HCT116 (cell line): ENCODE results near the gene TOX2. TPM values are rescaled to one million over a fixed set of nuclear protein-coding genes. Genes with fewer than 3 reads are reported as not detected.

Experiments
- ATAC-seq: fragments of 200-7000 bp; cut with Tn5 transposase; 2 replicates; pipeline ENCODE4 v1.9.1; 2020; ENCODE audit warnings: mild to moderate bottlenecking, moderate library complexity
- BruUV-seq: library from RNA; stranded (reverse); fragments of 400-500 nt; replicated peaks from 2 replicates; lab custom pipeline; 2021; lab: Mats Ljungman, UMichigan
- CTCF ChIA-PET: fragments of 300-600 bp; sonication (Branson Sonifier 250); formaldehyde crosslinking; loops from one replicate; lab custom pipeline; 2021; ENCODE audit warnings: antibody characterized with exemption; lab: Charles Lee
- POLR2A ChIA-PET: fragments of 300-600, 350-600 bp; sonication (Branson Sonifier 250); formaldehyde crosslinking; loops from one replicate; lab custom pipeline; 2021; ENCODE audit warnings: antibody characterized with exemption; lab: Charles Lee
- RAD21 ChIA-PET, 2 experiments: fragments of 300-600 bp; sonication (Branson Sonifier 250); formaldehyde crosslinking; loops; one replicate each; lab custom pipeline; 2023; ENCODE audit warnings: low total read pairs in 2 of 2; ENCODE audit not compliant: uncharacterized antibody in 2 of 2, unreplicated experiment in 2 of 2, low non-redundant PET in 1 of 2; lab: Charles Lee
- DNase-seq: peaks from one replicate; pipeline ENCODE4 v3.0.0-alpha.2; 2010; ENCODE audit warnings: low read depth, low spot score
- H2AFZ ChIP-seq: fragments of 200-600 bp; shearing (Covaris generic), sonication (generic); 2 replicates; pipeline ENCODE4 v1.6.1; 2017; ENCODE audit warnings: low read depth, mixed run types, mixed read lengths, antibody characterized with exemption, low read length; ENCODE audit not compliant: poor library complexity, severe bottlenecking
- H3K27ac ChIP-seq: 2 replicates; pipeline ENCODE4 v1.5.1; 2012; ENCODE audit warnings: low read depth, low read length
- H3K27me3 ChIP-seq: fragments of 200-600 bp; sonication (generic); 2 replicates; pipeline ENCODE4 v1.6.1; 2016; ENCODE audit warnings: mixed run types, low read length, mixed read lengths; ENCODE audit not compliant: insufficient read depth
- H3K36me3 ChIP-seq, 2 experiments: fragments of 200-500 bp in 1 of 2; fragments of 200-600 bp in 1 of 2; sonication (Bioruptor generic) in 1 of 2; sonication (generic) in 1 of 2; 2 replicates each; pipeline versions ENCODE4 v1.5.1 to v1.6.1; 2014 to 2016; ENCODE audit warnings: low read length in 2 of 2, inconsistent platforms in 1 of 2, mixed read lengths in 1 of 2, mixed run types in 1 of 2; ENCODE audit not compliant: insufficient read depth in 2 of 2, control insufficient read depth in 1 of 2
- H3K4me1 ChIP-seq, 2 experiments: fragments of 200-600 bp in 1 of 2; sonication (generic) in 1 of 2; 2 replicates each; pipeline versions ENCODE4 v1.5.1 to v1.6.1; 2012 to 2017; ENCODE audit warnings: low read length in 2 of 2, inconsistent platforms in 1 of 2, mild to moderate bottlenecking in 1 of 2, mixed read lengths in 1 of 2, mixed run types in 1 of 2, moderate library complexity in 1 of 2; ENCODE audit not compliant: insufficient read depth in 2 of 2, control insufficient read depth in 1 of 2
- H3K4me2 ChIP-seq: fragments of 200-600 bp; sonication (generic); 2 replicates; pipeline ENCODE4 v1.6.1; 2017; ENCODE audit warnings: mixed run types, low read length, mixed read lengths
- H3K4me3 ChIP-seq, 2 experiments: fragments of 200-600 bp in 1 of 2; sonication (generic) in 1 of 2; replicated peaks in 1 of 2; 2 replicates each; pipeline ENCODE4 v1.5.1; 2011 to 2016; ENCODE audit warnings: low read length in 2 of 2, control low read depth in 1 of 2, low read depth in 1 of 2, mild to moderate bottlenecking in 1 of 2, mixed read lengths in 1 of 2, mixed run types in 1 of 2
- H3K79me2 ChIP-seq: fragments of 200-600 bp; sonication (generic); 2 replicates; pipeline ENCODE4 v1.6.1; 2017; ENCODE audit warnings: mild to moderate bottlenecking, mixed run types, low read length, moderate library complexity, mixed read lengths; ENCODE audit not compliant: insufficient read depth
- H3K9ac ChIP-seq: fragments of 200-600 bp; sonication (generic); 2 replicates; pipeline ENCODE4 v1.6.1; 2016; ENCODE audit warnings: low read length, mixed read lengths
- H3K9me2 ChIP-seq: fragments of 200-600 bp; sonication (generic), shearing (Covaris generic); 2 replicates; pipeline ENCODE4 v1.6.1; 2017; ENCODE audit warnings: mixed run types, mild to moderate bottlenecking, moderate library complexity; ENCODE audit not compliant: insufficient read depth
- H3K9me3 ChIP-seq, 2 experiments: fragments of 200-500 bp in 1 of 2; fragments of 200-600 bp in 1 of 2; sonication (Bioruptor generic) in 1 of 2; sonication (generic) in 1 of 2; 2 replicates each; pipeline ENCODE4 v1.6.1; 2014 to 2017; ENCODE audit warnings: low read length in 2 of 2, mixed read lengths in 2 of 2, inconsistent platforms in 1 of 2, low read depth in 1 of 2, mild to moderate bottlenecking in 1 of 2, mixed run types in 1 of 2, moderate library complexity in 1 of 2; ENCODE audit not compliant: control insufficient read depth in 1 of 2, insufficient read depth in 1 of 2
- H4K20me1 ChIP-seq: fragments of 200-600 bp; sonication (generic), shearing (Covaris generic); 2 replicates; pipeline ENCODE4 v1.6.1; 2017; ENCODE audit warnings: mixed run types, mild to moderate bottlenecking, moderate library complexity; ENCODE audit not compliant: insufficient read depth
- CBX3 ChIP-seq: IDR thresholded peaks from 2 replicates; pipeline ENCODE4 v1.6.1; 2012; ENCODE audit warnings: low read depth
- CEBPB ChIP-seq: IDR thresholded peaks from 2 replicates; pipeline ENCODE4 v1.6.1; 2012; ENCODE audit warnings: low read depth
- EGR1 ChIP-seq: IDR thresholded peaks from 2 replicates; pipeline ENCODE4 v1.6.1; 2012; ENCODE audit warnings: low read depth
- ELF1 ChIP-seq: IDR thresholded peaks from 2 replicates; pipeline ENCODE4 v1.6.1; 2012; ENCODE audit warnings: low read depth, borderline replicate concordance
- EZH2 ChIP-seq: fragments of 200-600 bp; sonication (generic); IDR thresholded peaks from 2 replicates; pipeline ENCODE4 v1.6.1; 2017; ENCODE audit warnings: antibody characterized with exemption, mixed run types
- FOSL1 ChIP-seq: IDR thresholded peaks from 2 replicates; pipeline ENCODE4 v1.6.1; 2012; ENCODE audit warnings: low read depth
- JUND ChIP-seq: IDR thresholded peaks from 2 replicates; pipeline ENCODE4 v1.6.1; 2012
- POLR2A ChIP-seq: IDR thresholded peaks from 2 replicates; pipeline ENCODE4 v1.7.0; 2011; ENCODE audit warnings: borderline replicate concordance; ENCODE audit not compliant: insufficient read depth, insufficient read length; ENCODE audit errors: extremely low read depth
- POLR2AphosphoS5 ChIP-seq: IDR thresholded peaks from 2 replicates; pipeline ENCODE4 v1.6.1; 2011; ENCODE audit warnings: mild to moderate bottlenecking, low read depth, low read length, moderate library complexity
- RAD21 ChIP-seq: IDR thresholded peaks from 2 replicates; pipeline ENCODE4 v1.6.1; 2012; ENCODE audit warnings: low read depth, mild to moderate bottlenecking
- SP1 ChIP-seq: IDR thresholded peaks from 2 replicates; pipeline ENCODE4 v1.6.1; 2012; ENCODE audit warnings: low read depth
- SRF ChIP-seq: IDR thresholded peaks from 2 replicates; pipeline ENCODE4 v1.6.1; 2012; ENCODE audit warnings: low read depth
- TCF7L2 ChIP-seq: IDR thresholded peaks from 2 replicates; pipeline ENCODE4 v1.7.0; 2011; ENCODE audit warnings: borderline replicate concordance, inconsistent platforms; ENCODE audit not compliant: insufficient read depth, insufficient read length; ENCODE audit errors: extremely low read depth
- ZNF274 ChIP-seq: fragments of 200-500 bp; sonication (Bioruptor generic); IDR thresholded peaks from 2 replicates; pipeline ENCODE4 v1.6.1; 2014; ENCODE audit warnings: mild to moderate bottlenecking, low read depth, low read length, inconsistent platforms
- intact Hi-C: fragments of 100-400 bp; cut with micrococcal nuclease; formaldehyde crosslinking; loops from 2 replicates; pipeline ENCODE4 v1.10.0; 2022
- total RNA-seq: library from RNA; stranded (reverse); gene quantifications from one replicate; pipeline ENCODE4 v1.2.1, GENCODE V29; 2021; ENCODE audit not compliant: unreplicated experiment
- TF ChIP-seq, protein P1 (sequence below), 3 experiments: fragments of 200-600 bp in 1 of 3; sonication (generic) in 1 of 3; IDR thresholded peaks in 2 of 3; conservative IDR thresholded peaks in 1 of 3; 2 replicates each; pipeline ENCODE4 v1.5.1; 2012 to 2017; ENCODE audit warnings: low read depth in 2 of 3, low read length in 2 of 3, antibody characterized with exemption in 1 of 3, borderline replicate concordance in 1 of 3, control low read depth in 1 of 3, mild to moderate bottlenecking in 1 of 3, mixed read lengths in 1 of 3, mixed run types in 1 of 3, moderate library complexity in 1 of 3; ENCODE audit not compliant: insufficient read depth in 1 of 3
- TF ChIP-seq, protein P2 (sequence below): IDR thresholded peaks from 2 replicates; pipeline ENCODE4 v1.6.1; 2012; ENCODE audit warnings: low read depth
- TF ChIP-seq, protein P3 (sequence below): IDR thresholded peaks from 2 replicates; pipeline ENCODE4 v1.6.1; 2012

TOX2 gene
- total RNA-seq, 1 experiment from 2014 or later, result 39.6 TPM

DNA sequence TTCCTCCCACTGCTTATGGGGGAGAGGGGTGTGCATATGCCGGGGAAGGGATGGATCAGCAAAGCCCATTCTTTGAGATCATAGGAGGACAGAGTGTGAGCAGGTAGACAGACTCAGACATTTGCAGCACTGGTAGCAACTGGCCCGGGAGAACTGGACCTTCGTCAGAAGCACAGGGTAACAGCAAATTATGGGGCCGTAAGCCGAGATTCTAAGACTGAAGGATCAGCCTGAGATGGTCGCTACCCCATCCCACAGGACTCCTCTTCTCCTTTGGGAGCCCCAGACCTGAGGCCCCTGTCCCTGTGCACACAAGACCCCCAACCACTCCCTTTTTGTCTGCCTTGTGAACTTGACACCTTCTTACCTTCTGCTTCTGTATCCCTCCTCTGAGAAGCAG is 106.5 kb downstream of the TOX2 start:
- no peaks in the 10 kb centered on the region for H3K36me3 ChIP-seq
- no peaks in the 10 kb centered on the region for H3K27me3 ChIP-seq
- H3K9ac ChIP-seq, result no peak overlapping the region
- H3K9me2 ChIP-seq, result no peaks in the 10 kb centered on the region
- H4K20me1 ChIP-seq, result no peaks in the 10 kb centered on the region
- H3K9me3 ChIP-seq, result no peaks in the 10 kb centered on the region
- ChIA-PET POLR2A (no interaction called here), CTCF (no interaction called here), RAD21 (no interaction called here)
- TF ChIP-seq ZNF274, result no peak
- no peak for TF ChIP-seq SRF
- no peak for TF ChIP-seq JUND
- TF ChIP-seq SP1, result no peak
- no peak for TF ChIP-seq CEBPB
- TF ChIP-seq TCF7L2, result no peak
- TF ChIP-seq RAD21, result no peak
- no peak for TF ChIP-seq POLR2AphosphoS5
- no peak for TF ChIP-seq EZH2
- no peak for TF ChIP-seq CBX3
- TF ChIP-seq, protein P1, sequence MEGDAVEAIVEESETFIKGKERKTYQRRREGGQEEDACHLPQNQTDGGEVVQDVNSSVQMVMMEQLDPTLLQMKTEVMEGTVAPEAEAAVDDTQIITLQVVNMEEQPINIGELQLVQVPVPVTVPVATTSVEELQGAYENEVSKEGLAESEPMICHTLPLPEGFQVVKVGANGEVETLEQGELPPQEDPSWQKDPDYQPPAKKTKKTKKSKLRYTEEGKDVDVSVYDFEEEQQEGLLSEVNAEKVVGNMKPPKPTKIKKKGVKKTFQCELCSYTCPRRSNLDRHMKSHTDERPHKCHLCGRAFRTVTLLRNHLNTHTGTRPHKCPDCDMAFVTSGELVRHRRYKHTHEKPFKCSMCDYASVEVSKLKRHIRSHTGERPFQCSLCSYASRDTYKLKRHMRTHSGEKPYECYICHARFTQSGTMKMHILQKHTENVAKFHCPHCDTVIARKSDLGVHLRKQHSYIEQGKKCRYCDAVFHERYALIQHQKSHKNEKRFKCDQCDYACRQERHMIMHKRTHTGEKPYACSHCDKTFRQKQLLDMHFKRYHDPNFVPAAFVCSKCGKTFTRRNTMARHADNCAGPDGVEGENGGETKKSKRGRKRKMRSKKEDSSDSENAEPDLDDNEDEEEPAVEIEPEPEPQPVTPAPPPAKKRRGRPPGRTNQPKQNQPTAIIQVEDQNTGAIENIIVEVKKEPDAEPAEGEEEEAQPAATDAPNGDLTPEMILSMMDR (IDR thresholded peaks at IDR 0.05 in 2 of 3, conservative IDR thresholded peaks at IDR 0.05 in 1 of 3; ENCODE audit: borderline replicate concordance in 1 of 3, insufficient read depth in 1 of 3, low read depth in 2 of 3, low read length in 2 of 3), result no peak
- no peak for TF ChIP-seq ELF1
- no peak for TF ChIP-seq EGR1
- no peak for TF ChIP-seq POLR2A
- TF ChIP-seq, protein P2, sequence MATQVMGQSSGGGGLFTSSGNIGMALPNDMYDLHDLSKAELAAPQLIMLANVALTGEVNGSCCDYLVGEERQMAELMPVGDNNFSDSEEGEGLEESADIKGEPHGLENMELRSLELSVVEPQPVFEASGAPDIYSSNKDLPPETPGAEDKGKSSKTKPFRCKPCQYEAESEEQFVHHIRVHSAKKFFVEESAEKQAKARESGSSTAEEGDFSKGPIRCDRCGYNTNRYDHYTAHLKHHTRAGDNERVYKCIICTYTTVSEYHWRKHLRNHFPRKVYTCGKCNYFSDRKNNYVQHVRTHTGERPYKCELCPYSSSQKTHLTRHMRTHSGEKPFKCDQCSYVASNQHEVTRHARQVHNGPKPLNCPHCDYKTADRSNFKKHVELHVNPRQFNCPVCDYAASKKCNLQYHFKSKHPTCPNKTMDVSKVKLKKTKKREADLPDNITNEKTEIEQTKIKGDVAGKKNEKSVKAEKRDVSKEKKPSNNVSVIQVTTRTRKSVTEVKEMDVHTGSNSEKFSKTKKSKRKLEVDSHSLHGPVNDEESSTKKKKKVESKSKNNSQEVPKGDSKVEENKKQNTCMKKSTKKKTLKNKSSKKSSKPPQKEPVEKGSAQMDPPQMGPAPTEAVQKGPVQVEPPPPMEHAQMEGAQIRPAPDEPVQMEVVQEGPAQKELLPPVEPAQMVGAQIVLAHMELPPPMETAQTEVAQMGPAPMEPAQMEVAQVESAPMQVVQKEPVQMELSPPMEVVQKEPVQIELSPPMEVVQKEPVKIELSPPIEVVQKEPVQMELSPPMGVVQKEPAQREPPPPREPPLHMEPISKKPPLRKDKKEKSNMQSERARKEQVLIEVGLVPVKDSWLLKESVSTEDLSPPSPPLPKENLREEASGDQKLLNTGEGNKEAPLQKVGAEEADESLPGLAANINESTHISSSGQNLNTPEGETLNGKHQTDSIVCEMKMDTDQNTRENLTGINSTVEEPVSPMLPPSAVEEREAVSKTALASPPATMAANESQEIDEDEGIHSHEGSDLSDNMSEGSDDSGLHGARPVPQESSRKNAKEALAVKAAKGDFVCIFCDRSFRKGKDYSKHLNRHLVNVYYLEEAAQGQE, result no peak
- TF ChIP-seq FOSL1, result no peak
- TF ChIP-seq, protein P3, sequence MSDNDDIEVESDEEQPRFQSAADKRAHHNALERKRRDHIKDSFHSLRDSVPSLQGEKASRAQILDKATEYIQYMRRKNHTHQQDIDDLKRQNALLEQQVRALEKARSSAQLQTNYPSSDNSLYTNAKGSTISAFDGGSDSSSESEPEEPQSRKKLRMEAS, result no peak
- intact Hi-C loops, result no loop called here
- ATAC-seq, result no peak
- no peak overlapping the region for H2AFZ ChIP-seq
- no peak for DNase-seq
- H3K27ac ChIP-seq, result no peak overlapping the region
- no peaks in the 10 kb centered on the region for H3K79me2 ChIP-seq
- no TSS peak for BruUV-seq
- no peak overlapping the region for H3K4me3 ChIP-seq
- H3K4me1 ChIP-seq, result peaks cover 36 to 45% of the 10 kb centered on the region in 2 experiments
- H3K4me2 ChIP-seq, result no peak overlapping the region
